M059J (cell line): Measurements from ENCODE around the gene KCP. TPM values are rescaled to one million over a fixed set of nuclear protein-coding genes. Genes with fewer than 3 reads are reported as not detected.

ENCODE experiments used
- DNase-seq: peaks from one replicate; pipeline ENCODE4 v3.0.0-alpha.2; 2012; ENCODE audit warnings: low read depth
- total RNA-seq: library from RNA; depleted of rRNA; stranded (reverse); fragments of >200 nt; shearing (Covaris generic); gene quantifications from 2 replicates; pipeline ENCODE4 v1.2.3, GENCODE V29; 2014

The KCP gene
- total RNA-seq, 1 experiment from 2014 or later: not detected

GRCh38 chr7:128858380-128859231 is 51.9 kb downstream of the KCP start:
- DNase-seq: no peak

- DNase-seq: no peak
These were observed 54.3 kb downstream of the KCP start for GRCh38 chr7:128856001-128856718.

- no peak for DNase-seq
These were observed 55.0 kb downstream of the KCP start for GRCh38 chr7:128855559-128855958.

GRCh38 chr7:128854396-128854795 is 56.1 kb downstream of the KCP start:
- DNase-seq: no peak

- DNase-seq: no peak
These were observed 56.7 kb downstream of the KCP start for GRCh38 chr7:128853799-128854198.

GRCh38 chr7:128852537-128853254 is 57.8 kb downstream of the KCP start:
- no peak for DNase-seq

- DNase-seq: no peak
These were observed 60.6 kb downstream of the KCP start for GRCh38 chr7:128849804-128850490.

- DNase-seq: no peak
These were observed 61.4 kb downstream of the KCP start for GRCh38 chr7:128849156-128849515.

- DNase-seq: no peak
These were observed 62.0 kb downstream of the KCP start for GRCh38 chr7:128848289-128849155.

GRCh38 chr7:128847721-128848211 is 62.7 kb downstream of the KCP start:
- DNase-seq: no peak

GRCh38 chr7:128846781-128847444 is 63.6 kb downstream of the KCP start:
- DNase-seq: no peak

- DNase-seq: no peak
These were observed 64.5 kb downstream of the KCP start for GRCh38 chr7:128845987-128846386.

GRCh38 chr7:128845475-128845874 is 65.0 kb downstream of the KCP start:
- DNase-seq: no peak

GRCh38 chr7:128844777-128845311 is 65.7 kb downstream of the KCP start:
- no peak for DNase-seq

- no peak for DNase-seq
These were observed 66.4 kb downstream of the KCP start for GRCh38 chr7:128843938-128844621.

- no peak for DNase-seq
These were observed 67.6 kb downstream of the KCP start for GRCh38 chr7:128842674-128843641.

- no peak for DNase-seq
These were observed 68.4 kb downstream of the KCP start for GRCh38 chr7:128841921-128842673.
